Bronchial epithelial cell (primary cell): ENCODE results near the gene VSTM4. TPM values are rescaled to one million over a fixed set of nuclear protein-coding genes. Genes with fewer than 3 reads are reported as not detected.
A peak's percentile ranks its signal among the peaks of the same experiment; 100 is the strongest.

ENCODE experiments used
- DNase-seq: peaks from one replicate; pipeline ENCODE4 v3.0.0-alpha.2; 2010; ENCODE audit warnings: low read depth
- FAIRE-seq: peaks from 2 replicates; lab custom pipeline; 2011; peaks lifted over from hg19 to GRCh38; lab: Jason Lieb, UNC
- H3K27me3 ChIP-seq: 2 replicates; pipeline ENCODE4 v1.5.1; 2011; ENCODE audit warnings: low read length; ENCODE audit not compliant: control insufficient read depth, insufficient read depth
- H3K36me3 ChIP-seq: 2 replicates; pipeline ENCODE4 v1.5.1; 2011; ENCODE audit warnings: low read length; ENCODE audit not compliant: control insufficient read depth, insufficient read depth
- H3K4me3 ChIP-seq: 2 replicates; pipeline ENCODE4 v1.5.1; 2011; ENCODE audit warnings: mild to moderate bottlenecking, low read depth, low read length, control low read depth
- CTCF ChIP-seq: IDR thresholded peaks from 2 replicates; pipeline ENCODE4 v1.5.1; 2011; ENCODE audit warnings: mild to moderate bottlenecking, moderate library complexity, low read length, control low read depth, inconsistent platforms; ENCODE audit not compliant: insufficient read depth, severe bottlenecking
- total RNA-seq: library from RNA; depleted of rRNA; stranded (reverse); fragments of >200 nt; gene quantifications from 2 replicates; pipeline ENCODE4 v1.2.1, GENCODE V29; 2014

The VSTM4 gene
- total RNA-seq, 1 donor from 2014 or later, result under 0.01 TPM

DNA sequence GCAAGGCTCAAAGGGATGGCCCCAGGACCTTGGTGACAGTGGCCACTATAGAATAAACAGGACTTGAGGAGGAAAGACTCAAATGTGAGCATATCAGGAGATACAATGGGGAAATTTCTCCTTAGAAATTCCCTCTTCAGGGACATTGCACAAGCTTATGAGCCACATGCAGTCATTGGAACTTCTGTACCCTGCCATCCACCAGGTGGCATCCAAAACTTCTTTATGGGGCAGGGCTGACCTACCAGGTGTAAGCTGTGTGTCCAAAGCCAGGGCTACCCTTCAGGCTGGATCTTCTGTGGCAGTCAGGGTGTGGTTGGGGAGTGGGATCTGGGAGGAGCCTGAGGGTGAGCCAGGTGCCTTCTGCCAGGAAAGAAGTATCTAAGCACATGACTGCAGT lies 139.1 kb downstream of the VSTM4 start:
- no peak overlapping the region for H3K4me3 ChIP-seq
- H3K27me3 ChIP-seq, result no peaks in the 10 kb centered on the region
- H3K36me3 ChIP-seq, result no peaks in the 10 kb centered on the region
- TF ChIP-seq CTCF, result peak; percentile 28
- DNase-seq (peak; percentile 18), FAIRE-seq (no peak)

DNA sequence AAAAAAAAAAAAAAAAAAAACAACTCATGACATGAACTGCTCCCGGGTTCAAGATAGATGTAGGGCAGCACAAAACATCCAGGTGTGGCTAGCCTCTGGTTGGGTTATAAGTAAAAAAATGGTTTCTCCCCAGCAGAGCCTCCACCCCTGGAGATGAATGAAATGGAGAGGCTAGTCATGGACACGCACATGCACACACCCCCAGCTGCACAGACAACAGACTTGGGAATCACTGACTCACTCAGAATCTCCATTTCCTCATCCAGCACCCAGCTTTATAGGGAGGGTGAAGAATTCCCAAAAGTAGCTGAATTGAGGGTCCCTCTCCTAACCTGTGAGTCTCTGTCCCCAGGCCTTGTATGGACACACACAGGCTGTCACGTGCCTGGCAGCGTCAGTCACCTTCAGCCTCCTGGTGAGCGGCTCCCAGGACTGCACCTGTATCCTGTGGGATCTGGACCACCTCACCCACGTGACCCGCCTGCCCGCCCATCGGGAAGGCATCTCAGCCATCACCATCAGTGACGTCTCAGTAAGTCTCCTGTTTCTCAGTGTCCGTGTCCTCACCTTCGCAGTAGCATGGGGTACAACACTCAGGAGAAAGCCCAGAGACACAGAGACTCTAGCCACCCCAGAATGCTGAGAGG lies 140.7 kb downstream of the VSTM4 start:
- DNase-seq (no peak), FAIRE-seq (peak; percentile 32)
- TF ChIP-seq CTCF, result no peak
- no peak overlapping the region for H3K4me3 ChIP-seq
- H3K27me3 ChIP-seq, result no peaks in the 10 kb centered on the region
- no peaks in the 10 kb centered on the region for H3K36me3 ChIP-seq

- Histone ChIP-seq H3K27me3 (no peaks in the 10 kb centered on the region), H3K4me3 (no peak overlapping the region), H3K36me3 (no peaks in the 10 kb centered on the region)
- DNase-seq, result peak; percentile 14
- peak; percentile 18 for FAIRE-seq
- no peak for TF ChIP-seq CTCF
Observed at GRCh38 chr10:48973065-48973464, 142.3 kb downstream of the VSTM4 start.

DNA sequence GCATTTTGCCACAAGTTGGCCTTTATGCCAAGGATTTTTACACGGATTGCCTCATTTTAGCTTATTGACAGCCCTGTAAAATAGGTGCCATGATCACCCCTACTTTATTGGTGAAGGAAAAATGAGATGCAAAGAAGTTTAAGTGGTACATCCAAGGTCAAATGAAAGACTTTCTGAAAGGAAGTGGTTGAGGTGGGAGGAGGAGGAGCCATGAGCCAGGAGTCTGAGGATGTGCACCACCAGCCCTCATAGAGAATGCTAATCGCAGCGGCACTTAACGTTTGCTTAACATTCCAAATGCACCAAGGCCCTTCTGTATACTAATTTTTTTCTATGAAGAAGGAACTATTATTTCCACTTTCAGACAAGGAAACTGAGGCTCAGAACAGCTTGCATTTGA lies 144.7 kb downstream of the VSTM4 start:
- Histone ChIP-seq H3K36me3 (no peaks in the 10 kb centered on the region), H3K4me3 (no peak overlapping the region), H3K27me3 (no peaks in the 10 kb centered on the region)
- DNase-seq (no peak), FAIRE-seq (no peak)
- TF ChIP-seq CTCF, result no peak

DNA sequence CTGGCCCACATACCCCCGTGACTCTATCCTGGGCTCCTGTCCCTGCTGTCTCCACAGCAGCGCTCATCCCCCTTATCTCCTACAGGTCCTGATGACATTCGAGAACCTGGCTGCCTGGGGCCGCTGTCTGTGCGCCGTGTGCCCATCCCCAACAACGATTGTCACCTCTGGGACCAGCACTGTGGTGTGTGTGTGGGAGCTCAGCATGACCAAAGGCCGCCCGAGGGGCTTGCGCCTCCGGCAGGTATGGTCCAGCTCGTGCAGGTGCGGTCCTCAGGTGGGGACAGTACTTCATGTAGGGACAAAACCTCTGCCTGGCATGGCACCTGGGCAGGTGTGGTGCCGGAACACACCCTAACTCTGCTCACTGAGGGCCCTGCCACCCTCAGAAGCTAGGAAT lies 145.3 kb downstream of the VSTM4 start:
- no peak for TF ChIP-seq CTCF
- no peak for FAIRE-seq
- Histone ChIP-seq H3K27me3 (no peaks in the 10 kb centered on the region), H3K4me3 (no peak overlapping the region), H3K36me3 (no peaks in the 10 kb centered on the region)
- no peak for DNase-seq

GRCh38 chr10:48968036-48968435 lies 147.3 kb downstream of the VSTM4 start:
- DNase-seq (no peak), FAIRE-seq (no peak)
- Histone ChIP-seq H3K4me3 (no peak overlapping the region), H3K36me3 (no peaks in the 10 kb centered on the region), H3K27me3 (no peaks in the 10 kb centered on the region)
- no peak for TF ChIP-seq CTCF
